ENCODE measurements around the gene SNAI3. TPM values are rescaled to one million over a fixed set of nuclear protein-coding genes. Genes with fewer than 3 reads are reported as not detected.

Gene SNAI3
- total and polyA plus RNA-seq, 9 of the 15 experiments (the other 6 are each of a cell fraction or from before 2014, with no cell fraction given) = 0.04 to 4.1 (median 0.80) TPM; not detected in 1

GRCh38 chr16:88651276-88651988, 34.9 kb downstream of the SNAI3 start (continued):
- no peak for TF ChIP-seq ZNF407 (IDR thresholded peaks at IDR 0.05; ENCODE audit: low read depth)
- no peak for TF ChIP-seq PRPF4 (IDR thresholded peaks at IDR 0.05; ENCODE audit: insufficient read depth, low read depth, low read length, poor library complexity, severe bottlenecking)
- TF ChIP-seq XRCC5 (IDR thresholded peaks at IDR 0.05; ENCODE audit: low read depth, low read length) = peak; percentile 71
- TF ChIP-seq E2F8 (IDR thresholded peaks at IDR 0.05; ENCODE audit: low read depth, partially characterized antibody) = no peak
- TF ChIP-seq KLF1 (tag; IDR thresholded peaks at IDR 0.05) = no peak
- no peak for TF ChIP-seq TSC22D4 (tag; IDR thresholded peaks at IDR 0.05)
- peak; percentile 52; the same call in 1 of the 2 replicates for TF ChIP-seq TRIM28 (IDR thresholded peaks at IDR 0.05)
- TF ChIP-seq NFYB (IDR thresholded peaks at IDR 0.05; ENCODE audit: extremely low read depth, insufficient read length) = no peak
- TF ChIP-seq FOXJ3 (CRISPR knock-in tag; IDR thresholded peaks at IDR 0.05) = no peak
- TF ChIP-seq ZBTB8A (IDR thresholded peaks at IDR 0.05; ENCODE audit: partially characterized antibody) = no peak
- no peak for TF ChIP-seq ZNF232 (CRISPR knock-in tag; IDR thresholded peaks at IDR 0.05)
- TF ChIP-seq COPS2 (conservative IDR thresholded peaks at IDR 0.05) = no peak
- no peak for TF ChIP-seq E2F5 (CRISPR knock-in tag; IDR thresholded peaks at IDR 0.05)
- TF ChIP-seq BHLHE40 (IDR thresholded peaks at IDR 0.05; ENCODE audit: low read length) = no peak
- no peak for TF ChIP-seq GATAD2B (IDR thresholded peaks at IDR 0.05; ENCODE audit: borderline replicate concordance)
- no peak for TF ChIP-seq SMAD2 (IDR thresholded peaks at IDR 0.05; ENCODE audit: low read depth, low read length)
- no peak for TF ChIP-seq SRF (CRISPR knock-in tag; IDR thresholded peaks at IDR 0.05)

Measured in K562 (cell line).